Measurements from ENCODE around the gene CELF3.
"Not testable (repeated sequence)": the region's sequence is repeated elsewhere in the genome, so short reads cannot be mapped to it uniquely, and the experiment has no call there.

The CELF3 gene

DNA sequence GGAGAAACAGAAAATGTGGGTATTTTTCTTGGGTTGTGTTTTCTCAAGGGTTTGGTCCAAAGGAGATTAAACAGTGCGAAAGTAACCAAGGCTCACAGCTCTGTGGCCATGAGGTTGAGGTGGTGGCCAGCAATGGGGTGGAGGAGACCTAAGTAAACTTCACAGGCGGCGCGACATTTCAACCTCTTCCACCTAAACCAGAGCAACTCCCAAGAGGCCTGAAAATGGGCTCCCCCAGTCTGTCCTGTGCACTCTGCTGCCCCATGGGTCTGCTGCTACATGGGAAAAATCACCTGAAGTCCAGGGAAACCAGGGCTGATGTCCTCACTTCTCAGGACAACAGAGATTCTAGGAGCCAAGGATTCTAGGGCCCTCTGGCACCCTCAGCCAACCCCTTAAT is 12.4 kb downstream of the CELF3 start:
- DNase-seq, result no peak

DNA sequence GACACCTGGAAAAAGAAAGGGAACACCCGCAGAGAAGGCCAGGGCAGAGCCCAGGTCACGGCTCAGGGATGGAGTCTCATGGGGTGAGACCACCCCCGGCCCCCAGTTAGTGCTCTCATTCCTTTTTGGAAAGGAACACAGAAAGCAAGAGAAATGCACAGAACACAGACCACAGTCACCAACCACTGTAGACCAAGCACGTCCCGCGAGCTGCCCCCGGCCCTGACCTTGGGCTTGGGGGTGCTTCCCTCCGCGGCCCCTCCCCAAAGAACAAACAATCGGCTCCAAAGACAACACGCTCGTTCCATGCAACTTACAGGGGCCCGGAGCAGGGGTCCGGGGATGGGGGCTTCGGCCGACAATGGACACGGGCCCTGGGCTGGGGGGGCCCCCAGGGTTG is 12.8 kb downstream of the CELF3 start:
- no peak for DNase-seq

DNA sequence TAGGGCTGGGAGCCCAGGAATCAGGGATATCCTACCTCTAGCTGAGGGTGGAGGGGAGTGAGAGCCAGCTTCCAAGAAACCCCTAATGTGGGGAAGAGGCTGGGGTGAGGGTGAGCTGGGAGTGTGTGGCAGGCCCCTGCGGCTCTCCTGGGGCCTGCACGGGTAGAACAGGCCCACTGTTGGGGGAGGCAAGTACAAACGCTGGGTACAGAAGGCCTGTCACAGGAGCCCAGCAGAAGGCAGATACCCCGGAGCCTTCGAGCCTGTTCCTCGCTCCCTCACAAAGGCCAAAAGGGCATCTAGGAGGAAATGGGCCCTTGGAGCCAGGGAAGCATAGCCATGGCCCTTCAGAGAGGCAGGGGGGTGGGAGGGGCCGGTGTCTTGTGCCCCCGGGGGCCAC is 13.7 kb downstream of the CELF3 start:
- no peak for DNase-seq

DNA sequence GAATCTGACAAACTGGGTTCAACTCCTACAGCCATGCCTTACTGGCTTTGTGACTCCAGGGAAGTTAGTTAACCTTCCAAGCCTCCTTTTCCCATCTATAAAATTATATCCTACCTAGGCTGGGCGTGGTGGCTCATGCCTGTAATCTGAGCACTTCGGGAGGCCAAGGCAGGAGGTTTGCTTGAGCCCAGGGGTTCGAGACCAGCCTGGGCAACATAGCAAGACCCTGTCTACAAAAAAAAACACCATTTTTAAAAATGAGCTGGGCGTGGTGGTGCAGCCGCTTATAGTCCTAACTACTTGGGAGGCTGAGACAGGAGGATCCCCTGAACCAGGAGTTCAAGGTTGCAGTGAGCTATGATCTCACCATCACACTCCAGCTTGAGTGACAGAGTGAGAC is 15.1 kb downstream of the CELF3 start:
- DNase-seq, result no peak

DNA sequence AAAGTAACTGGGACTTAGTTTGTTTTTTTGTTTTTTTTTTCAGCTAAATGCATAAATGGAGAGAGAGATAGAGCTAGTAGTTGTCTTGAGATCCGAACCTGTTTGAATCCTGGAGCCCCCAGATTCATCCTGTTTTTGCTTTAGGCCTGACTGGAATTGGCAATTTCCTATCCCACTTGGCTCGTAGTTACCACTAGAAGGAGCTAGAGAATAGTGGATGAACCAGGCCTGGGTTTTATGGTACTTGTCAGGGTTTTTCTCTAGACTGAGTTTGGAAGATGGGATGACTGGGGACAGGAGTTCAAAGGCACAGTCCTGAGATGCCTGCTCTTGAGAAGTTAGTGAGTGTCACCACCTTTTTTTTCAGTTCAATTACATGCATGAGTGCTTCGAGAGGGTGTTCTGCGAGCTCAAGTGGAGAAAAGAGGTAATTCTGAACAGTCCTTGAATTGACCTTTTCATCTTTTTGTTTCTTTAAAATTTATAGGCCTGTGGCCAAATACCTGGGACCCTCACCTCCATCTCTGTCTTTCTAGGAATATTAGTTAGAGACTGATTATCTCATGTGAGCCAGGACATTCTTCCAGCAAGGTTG is 23.4 kb downstream of the CELF3 start:
- peak in 2 of 56 donors; percentile 8 to 27 for DNase-seq

DNA sequence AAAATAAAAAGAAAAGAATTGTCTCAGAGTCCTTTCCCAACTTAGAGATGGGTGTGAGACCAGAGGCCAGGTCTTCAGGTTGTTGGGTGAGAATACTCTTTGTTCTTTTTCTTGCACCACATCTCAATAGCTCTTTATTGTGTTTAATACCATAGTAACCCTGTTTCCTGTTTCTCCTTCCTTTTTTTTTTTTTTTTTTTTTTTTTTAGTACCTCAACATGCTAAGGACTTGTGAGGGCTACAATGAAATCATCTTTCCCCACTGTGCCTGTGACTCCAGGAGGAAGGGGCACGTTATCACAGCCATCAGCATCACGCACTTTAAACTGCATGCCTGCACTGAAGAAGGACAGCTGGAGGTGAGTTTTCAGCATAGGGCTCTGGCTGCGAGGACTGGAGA is 24.4 kb downstream of the CELF3 start:
- DNase-seq, result no peak

DNA sequence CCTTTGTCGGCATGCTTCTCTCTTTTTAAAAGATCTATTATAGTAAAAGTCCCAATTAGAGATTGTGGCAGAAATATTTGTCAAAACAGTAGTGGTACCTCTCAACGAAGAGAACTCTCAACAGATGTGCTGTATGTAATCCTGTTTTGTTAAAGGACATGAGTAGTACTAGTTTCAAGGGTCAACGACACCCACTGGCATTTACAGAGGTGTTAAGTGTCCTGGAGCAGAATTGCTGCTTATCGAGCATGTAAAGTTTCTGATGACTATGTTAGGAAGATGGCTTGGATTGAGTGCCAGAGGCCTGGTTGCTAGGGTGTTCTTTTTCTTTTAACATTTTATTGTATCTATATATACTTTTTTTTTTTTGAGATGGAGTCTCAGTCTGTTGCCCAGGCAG is 27.1 kb downstream of the CELF3 start:
- no peak for DNase-seq

DNA sequence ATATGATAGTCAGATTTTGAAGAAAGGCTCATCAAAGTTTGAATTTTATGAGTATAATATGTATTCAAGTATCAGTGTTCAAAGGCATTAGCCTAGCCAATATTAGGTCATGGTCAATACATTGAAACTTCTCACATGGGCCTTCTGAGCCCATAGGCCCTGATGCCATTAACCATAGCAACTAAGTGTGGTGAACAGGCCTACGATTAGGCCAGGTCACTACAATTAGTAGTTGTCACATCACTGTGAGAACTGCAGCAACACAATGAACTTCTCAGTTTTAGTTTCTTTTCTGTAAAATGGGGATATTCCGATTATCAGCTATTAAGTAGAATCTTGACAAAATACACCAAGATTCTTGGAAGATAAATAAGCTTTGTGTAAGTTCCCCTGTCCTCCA is 30.0 kb downstream of the CELF3 start:
- DNase-seq, result no peak

DNA sequence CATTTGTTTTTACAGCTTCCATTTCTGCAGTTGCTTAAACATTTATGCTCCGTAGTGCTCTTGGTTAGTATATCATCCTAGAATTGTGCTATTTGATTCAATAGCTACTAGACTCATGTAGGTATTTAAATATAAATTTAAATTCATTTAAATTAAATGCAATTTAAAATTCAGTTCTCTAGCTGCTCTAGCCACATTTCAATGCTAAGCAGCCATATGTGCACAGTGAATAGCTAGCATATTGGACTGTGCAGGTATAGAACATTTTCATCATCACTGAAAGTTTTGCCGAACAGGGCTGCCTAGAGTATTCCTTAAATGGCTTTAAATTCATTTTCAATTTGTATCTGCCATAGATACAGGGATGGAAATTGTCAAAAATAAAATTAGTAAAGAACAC is 32.5 kb downstream of the CELF3 start:
- no peak for DNase-seq

DNA sequence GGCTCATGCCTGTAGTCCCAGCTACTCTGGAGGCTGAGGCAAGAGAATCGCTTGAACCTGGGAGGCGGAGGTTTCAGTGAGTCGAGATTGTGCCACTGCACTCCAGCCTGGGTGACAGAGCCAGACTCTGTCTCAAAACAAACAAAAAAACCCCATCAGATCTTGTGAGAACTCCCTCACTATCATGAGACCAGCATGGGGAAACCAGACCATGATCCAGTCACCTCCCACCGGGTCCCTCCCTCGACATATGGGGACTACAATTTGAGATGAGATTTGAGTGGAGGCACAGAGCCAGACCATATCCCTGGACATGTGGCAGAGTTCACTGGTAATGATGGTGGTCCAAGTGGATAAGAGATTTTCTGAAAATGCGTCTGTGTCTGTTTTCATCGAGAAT is 33.7 kb downstream of the CELF3 start:
- DNase-seq, result not testable (repeated sequence)

DNA sequence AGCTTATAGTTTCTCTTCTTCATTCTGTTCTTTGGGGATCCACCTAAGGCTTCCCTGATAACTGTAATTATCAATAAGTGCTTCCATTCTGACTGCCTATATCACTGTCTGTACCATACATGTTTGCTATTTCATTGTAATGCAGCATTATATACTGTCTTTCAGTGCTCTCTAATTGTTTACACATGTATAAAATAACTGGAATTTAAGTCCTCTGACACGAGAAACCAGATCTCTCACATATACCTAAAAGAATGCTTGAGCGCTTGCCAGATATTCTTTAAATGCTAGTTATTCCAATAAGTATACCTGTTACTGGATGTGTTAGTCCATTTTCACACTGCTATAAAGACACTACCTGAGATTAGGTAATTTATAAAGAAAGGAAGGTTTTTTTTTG is 34.7 kb downstream of the CELF3 start:
- no peak for DNase-seq

DNA sequence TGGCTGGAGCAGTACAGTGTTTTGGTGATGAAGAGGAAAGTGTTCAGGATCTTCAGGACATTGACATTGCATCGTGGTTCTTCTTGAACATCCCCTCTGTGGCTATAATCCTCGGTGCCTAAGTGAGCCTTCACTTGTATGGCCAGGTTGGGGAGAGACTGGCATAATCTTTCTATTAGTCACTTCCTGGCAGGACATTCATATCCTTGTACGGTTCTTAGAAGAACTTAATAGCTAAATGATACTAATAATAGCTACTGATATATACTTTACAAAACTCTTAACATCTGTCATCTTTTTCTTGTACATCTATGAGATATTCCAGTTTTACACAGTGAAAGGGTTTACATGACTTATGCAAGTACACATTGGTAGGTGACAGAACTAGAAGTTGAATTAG is 35.8 kb downstream of the CELF3 start:
- no peak for DNase-seq

DNA sequence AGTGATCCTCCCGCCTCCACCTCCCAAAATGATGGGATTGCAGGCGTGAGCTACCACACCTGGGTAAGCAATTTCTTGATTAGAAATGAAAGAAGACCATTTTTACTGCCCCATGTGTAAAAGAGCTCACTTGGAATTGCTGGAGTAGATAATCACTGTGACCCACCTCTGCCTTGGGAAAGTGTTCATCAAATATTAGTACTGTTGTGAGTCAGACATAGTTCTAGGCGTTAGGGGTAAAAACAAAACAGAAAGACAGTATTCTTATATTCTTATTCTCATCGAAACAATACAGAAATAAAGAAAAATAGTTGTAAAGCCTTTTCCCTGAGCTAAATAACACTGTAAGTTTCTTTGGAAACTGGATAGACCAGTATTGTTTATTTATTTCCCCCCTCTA is 36.2 kb downstream of the CELF3 start:
- no peak for DNase-seq

DNA sequence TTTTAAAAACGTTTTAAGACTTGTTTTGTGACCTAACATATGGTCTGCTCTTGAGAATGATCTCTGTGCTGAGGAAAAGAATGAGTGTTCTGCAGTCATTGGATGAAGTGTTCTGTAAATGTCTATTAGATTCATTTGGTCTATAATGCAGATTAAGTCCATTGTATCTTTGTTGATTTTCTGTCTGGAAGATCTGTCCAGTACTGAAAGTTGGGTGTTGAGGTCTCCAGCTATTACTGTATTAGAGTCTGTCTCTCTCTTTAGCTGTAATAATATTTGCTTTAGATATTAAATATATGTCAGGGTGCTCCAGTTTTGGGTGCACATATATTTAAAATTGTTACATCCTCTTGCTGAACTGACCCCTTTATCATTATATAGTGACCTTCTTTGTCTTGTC is 43.2 kb downstream of the CELF3 start:
- DNase-seq, result no peak

DNA sequence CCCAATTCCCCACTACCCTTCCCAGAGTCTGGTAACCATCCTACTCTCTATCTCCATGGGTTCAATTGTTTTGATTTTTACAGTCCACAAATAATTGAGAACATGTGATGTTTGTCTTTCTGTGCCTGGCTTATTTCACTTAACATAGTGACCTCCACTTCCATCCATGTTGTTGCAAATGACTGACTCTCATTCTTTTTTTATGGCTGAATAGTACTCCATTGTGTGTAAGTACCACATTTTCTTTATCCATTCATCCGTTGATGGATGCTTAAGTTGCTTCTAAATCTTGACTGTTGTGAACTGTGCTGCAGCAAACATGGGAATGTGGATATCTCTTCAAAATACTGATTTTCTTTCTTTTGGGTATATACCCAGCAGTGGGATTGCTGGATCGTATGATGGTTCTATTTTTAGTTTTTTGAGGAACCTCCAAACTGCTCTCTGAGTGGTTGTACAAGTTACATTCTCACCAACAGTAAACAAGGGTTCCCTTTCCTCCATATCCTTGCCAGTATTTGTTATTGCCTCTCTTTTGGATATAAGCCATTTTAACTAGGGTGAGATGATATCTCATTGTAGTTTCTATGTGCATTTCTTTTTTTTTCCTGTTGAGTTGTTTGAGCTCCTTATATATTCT is 46.4 kb downstream of the CELF3 start:
- not testable (repeated sequence) for DNase-seq

DNA sequence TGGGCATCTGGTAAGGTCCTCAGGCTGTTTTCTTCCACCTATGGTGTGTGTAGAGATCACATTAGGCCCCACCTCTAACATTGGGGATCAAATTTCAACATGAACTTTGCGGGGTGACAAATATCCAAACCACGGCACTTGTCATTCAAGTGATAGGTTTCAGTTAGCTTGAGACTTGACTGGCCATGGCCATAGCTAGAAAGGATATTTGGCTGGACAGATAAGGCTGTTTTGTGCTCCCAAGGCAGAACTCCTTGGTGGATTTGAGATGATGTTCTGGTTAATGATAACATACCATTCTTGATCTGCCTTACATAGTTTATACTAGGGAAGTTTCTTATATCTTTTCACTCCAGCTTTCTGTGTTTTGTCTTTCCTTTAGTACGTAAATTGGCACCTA is 48.5 kb downstream of the CELF3 start:
- DNase-seq, result no peak

DNA sequence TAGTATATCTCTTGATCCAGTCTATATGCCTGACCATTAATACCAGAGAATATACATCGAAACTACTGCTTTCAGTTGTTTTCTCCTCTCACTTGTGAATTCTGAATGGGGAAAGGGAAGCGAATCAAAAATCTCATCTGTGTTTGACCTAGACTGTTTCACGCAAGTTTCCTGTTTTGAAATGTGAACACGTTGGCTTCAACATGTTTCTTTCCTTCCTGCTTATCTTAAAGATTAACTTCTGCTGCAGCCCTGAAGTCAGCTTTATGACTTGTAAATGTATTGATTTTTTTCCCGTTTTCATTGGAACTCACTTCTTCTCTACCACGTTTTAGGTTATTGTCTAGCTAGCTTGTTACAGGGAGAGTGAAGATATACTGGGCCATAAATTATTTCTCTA is 54.9 kb downstream of the CELF3 start:
- DNase-seq, result no peak

DNA sequence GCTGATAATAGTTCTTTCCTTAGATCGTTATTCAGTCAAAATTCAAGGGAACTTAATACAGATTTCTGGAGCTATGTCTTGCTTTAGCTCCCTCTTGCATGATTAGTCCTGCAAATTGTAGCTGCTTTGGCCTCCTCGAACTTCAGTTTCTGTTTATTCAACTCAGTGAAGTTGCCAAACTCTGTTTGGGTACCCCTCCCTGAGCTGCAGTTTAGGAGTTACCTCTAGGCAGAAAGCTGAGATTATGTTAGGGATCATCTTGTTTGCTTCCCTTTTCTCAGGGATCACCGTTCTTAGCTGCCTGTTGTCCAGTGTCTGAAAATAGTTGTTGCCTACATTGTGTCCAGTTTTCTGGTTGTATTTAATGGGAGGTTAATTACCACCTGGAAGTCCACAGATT is 61.2 kb downstream of the CELF3 start:
- DNase-seq, result no peak

DNA sequence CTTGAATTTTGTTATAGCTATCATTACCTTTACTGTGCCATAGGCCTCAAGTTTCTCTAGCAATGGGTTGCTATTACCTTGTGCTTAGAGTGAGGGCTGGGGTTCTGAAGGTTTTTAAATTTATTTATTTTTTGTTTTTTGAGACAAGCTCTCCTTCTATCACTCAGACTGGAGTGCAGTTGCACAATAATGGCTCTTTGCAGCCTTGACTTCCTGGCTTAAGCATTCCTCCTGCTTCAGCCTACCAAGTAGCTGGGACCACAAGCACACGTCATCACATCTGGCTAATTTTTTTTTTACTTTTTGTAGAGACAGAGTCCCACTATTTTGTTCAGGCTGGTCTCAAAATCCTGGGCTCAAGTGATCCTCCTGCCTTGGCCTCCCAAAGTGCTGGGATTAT is 63.2 kb downstream of the CELF3 start:
- DNase-seq, result no peak
